ENCODE data around the gene ABCC3. TPM values are rescaled to one million over a fixed set of nuclear protein-coding genes. Genes with fewer than 3 reads are reported as not detected.

ABCC3 gene
- total RNA-seq, 1 experiment from 2014 or later = 0.16 TPM

DNA sequence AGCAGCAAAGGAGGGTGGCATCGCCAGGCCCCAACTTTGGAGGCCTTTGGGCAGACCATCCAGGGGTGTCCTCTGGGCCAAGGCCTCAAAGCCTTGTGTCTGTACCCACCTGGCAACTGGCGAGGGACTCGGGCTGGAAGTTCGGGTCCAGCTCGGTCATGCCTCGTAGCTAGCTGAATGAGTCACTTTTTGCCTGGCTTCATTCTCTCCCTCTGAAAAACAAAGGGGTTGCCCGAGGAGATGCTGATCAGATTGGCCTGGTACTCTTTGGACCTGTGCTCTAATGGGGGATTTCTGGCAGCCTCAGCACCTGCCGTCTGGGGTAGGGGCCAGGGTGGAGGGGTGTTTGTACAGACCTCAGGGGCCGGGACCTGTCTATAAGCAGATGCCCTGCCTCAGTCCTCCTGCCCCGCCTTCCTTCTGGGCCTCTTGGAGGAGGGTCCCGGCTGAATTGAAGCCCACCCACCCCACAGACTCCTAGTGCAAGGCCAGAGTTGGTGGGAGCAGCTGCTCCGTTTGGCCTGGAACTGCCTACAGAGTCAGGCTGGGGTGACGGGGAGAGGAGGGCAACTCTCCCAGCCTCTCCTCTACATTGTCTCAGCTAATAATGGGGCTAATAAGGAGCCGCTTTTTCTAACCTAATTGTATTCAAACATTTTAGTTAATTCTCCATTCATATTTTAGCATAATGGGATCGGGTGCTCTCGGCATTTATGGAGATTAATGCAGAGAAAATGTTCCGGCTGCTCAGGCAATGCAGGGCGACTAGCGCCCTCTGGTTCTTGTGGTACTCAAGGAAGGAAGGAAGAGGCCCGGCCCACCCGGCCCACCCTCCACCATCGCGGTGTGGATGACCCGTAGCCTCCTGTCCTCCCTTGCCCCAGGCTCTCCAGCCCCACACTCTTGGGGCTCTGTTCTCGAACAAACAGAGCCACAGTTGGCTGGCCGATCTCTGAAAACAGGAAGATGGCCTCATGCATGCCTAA lies 21.4 kb upstream of the ABCC3 start:
- no peaks in the 10 kb centered on the region for H3K36me3 ChIP-seq
- no peak overlapping the region for H3K27ac ChIP-seq
- H3K4me1 ChIP-seq = peaks cover 6% of the 10 kb centered on the region; the same call in 1 of the 2 replicates
- no peaks in the 10 kb centered on the region for H3K27me3 ChIP-seq
- H3K4me3 ChIP-seq = no peak overlapping the region
- H3K9me3 ChIP-seq (replicated peaks) = no peaks in the 10 kb centered on the region
- no peak for DNase-seq

DNA sequence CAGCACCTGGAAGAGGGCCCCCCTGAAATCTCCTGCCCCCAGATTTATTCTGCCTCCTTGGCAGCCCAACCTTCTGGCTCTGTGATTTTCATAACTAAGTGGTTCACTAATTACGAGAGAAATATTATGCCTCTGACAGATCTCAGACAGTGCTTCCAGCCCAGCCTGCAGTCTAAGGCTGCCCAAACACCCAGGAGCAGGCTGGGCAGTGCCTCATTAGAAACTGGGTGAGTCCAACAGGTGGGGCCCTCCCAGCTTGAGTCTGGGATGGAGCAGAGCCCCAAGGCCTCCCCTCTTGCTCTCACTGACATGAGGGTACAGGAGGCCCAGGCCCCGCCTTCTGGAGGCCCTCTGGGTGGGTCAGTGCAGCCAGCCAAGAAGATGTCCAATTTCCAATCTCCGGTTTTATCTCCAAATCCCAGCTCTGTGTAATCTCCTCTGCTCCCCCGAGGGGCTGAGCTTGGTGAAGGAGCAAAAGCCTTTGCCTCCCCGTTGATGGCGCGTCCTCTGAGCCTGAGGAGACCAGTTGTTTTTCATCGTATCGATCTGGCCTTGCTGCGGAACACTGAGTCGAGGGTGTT lies 20.1 kb upstream of the ABCC3 start:
- H3K27me3 ChIP-seq = no peaks in the 10 kb centered on the region
- DNase-seq = no peak
- H3K36me3 ChIP-seq = no peaks in the 10 kb centered on the region
- H3K4me3 ChIP-seq = no peak overlapping the region
- no peak overlapping the region for H3K27ac ChIP-seq
- H3K9me3 ChIP-seq (replicated peaks) = no peaks in the 10 kb centered on the region
- H3K4me1 ChIP-seq = no peaks in the 10 kb centered on the region; the same call in 1 of the 2 replicates

DNA sequence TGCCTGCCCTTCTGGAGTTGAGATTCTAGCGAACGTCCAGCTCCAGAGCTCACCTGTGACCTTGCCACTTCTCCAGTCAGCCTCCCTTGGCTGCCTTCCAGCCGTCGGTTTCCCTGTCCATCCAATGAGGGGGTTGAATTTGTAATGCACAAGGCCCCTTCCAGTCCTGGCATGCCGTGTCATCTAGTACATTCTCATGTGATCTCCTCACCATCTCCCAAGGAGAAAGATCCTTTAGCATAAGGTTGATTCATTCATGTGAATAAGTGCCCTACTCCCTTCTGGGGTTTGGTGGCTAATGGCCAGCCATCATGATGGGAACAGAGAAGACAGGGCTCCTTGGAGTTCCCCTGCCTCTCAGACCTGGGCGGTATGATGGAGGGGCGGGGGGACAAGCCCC lies 18.9 kb upstream of the ABCC3 start:
- no peak overlapping the region for H3K27ac ChIP-seq
- no peaks in the 10 kb centered on the region for H3K9me3 ChIP-seq (replicated peaks)
- 0 out of 2 replicates have a peak, but pooled peaks cover 3% of the 10 kb centered on the region for H3K4me1 ChIP-seq
- no peak for DNase-seq
- no peaks in the 10 kb centered on the region for H3K36me3 ChIP-seq
- H3K27me3 ChIP-seq = peaks cover 3% of the 10 kb centered on the region; the same call in 1 of the 2 replicates
- H3K4me3 ChIP-seq = no peak overlapping the region

DNA sequence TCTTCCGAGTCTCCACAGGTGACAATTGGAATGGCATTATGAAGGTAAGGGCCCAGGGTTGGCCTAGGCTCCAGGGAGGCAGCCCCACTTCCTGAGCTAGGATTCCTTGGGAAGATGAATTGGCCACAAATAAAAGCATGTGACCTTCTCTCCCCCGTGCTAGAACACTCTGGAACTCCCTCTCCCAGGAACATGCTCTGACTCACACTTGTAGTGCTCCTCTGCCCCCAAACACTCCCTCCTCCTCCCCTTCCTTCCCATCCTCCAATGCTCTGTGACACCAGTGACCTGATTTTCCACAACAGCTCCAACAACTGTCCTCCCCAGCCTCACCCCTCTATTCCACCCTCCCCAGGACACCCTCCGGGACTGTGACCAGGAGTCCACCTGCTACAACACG lies 16.4 kb upstream of the ABCC3 start:
- Histone ChIP-seq H3K9me3 (replicated peaks) (no peaks in the 10 kb centered on the region), H3K36me3 (no peaks in the 10 kb centered on the region), H3K4me1 (0 out of 2 replicates have a peak, but pooled peaks cover 3% of the 10 kb centered on the region), H3K27me3 (peaks cover 3% of the 10 kb centered on the region; the same call in 1 of the 2 replicates), H3K27ac (no peak overlapping the region), H3K4me3 (no peak overlapping the region)
- DNase-seq = no peak

DNA sequence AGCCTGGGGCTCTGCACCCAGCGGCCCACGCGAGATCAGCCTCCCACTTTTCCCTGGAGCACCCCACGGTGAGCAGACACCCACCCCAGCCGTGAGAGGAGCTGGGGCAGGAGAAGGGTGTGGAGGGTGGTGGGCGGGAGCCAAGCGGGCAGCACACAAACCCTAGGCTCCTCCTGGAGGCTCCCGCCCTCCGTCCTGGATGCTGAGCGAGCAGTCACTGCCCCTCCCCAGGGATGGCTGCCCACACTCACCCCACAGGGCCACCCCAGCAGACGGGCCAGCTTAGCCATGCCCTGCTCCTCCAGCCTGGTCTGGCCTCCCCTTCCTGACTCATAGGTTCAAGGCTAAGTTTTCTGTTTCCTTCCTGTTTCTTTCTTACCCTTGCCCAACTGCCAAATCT lies 15.7 kb upstream of the ABCC3 start:
- Histone ChIP-seq H3K36me3 (no peaks in the 10 kb centered on the region), H3K4me1 (0 out of 2 replicates have a peak, but pooled peaks cover 3% of the 10 kb centered on the region), H3K27me3 (peaks cover 3% of the 10 kb centered on the region; the same call in 1 of the 2 replicates), H3K27ac (no peak overlapping the region), H3K9me3 (replicated peaks) (no peaks in the 10 kb centered on the region), H3K4me3 (no peak overlapping the region)
- DNase-seq = no peak

DNA sequence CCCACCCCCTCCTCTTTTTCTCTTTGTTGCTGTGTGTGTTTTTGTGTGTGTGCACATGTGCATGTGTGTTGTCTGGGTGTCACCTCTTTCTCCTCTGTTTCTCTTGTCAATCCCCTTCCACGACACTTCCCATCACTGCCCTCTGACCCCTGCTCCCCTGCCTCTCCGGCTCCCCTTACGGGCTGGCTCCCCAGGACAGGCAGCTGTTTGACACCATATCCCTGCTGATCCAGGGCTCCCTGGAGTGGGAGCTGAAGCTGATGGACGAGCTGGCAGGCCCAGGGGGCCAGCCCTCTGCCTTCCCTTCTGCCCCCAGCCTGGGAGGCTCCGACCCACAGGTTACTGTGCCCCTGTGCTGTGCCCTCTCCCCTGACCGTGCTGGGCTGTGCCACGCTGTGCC lies 15.2 kb upstream of the ABCC3 start:
- DNase-seq = peak in 1 of 2 experiments; percentile 28
- Histone ChIP-seq H3K4me1 (0 out of 2 replicates have a peak, but pooled peaks cover 3% of the 10 kb centered on the region), H3K4me3 (no peak overlapping the region), H3K27ac (no peak overlapping the region), H3K9me3 (replicated peaks) (no peaks in the 10 kb centered on the region), H3K27me3 (peaks cover 3% of the 10 kb centered on the region; the same call in 1 of the 2 replicates), H3K36me3 (no peaks in the 10 kb centered on the region)

DNA sequence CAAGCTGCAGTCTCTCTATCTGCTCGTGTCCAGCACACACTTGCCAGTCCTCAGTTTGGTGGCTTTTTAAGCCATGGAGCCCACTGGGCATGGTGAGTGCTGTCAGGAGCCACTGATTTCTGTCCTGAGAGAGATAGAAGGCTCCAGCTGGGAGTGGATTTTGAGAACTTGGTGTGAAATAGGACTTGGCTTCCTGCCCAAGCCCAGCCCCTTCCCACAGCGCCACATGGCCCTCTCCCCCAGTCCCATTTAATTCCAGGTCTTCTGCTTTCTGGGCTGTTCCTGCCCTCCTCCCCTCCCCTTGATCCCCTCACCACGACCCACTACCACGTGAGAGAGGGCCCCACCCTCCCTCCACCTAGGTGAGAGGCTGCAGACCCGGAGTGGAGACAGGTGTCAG lies 14.4 kb upstream of the ABCC3 start:
- 0 out of 2 replicates have a peak, but pooled peaks cover 3% of the 10 kb centered on the region for H3K4me1 ChIP-seq
- H3K4me3 ChIP-seq = no peak overlapping the region
- no peak for DNase-seq
- H3K36me3 ChIP-seq = no peaks in the 10 kb centered on the region
- H3K27ac ChIP-seq = no peak overlapping the region
- peaks cover 3% of the 10 kb centered on the region; the same call in 1 of the 2 replicates for H3K27me3 ChIP-seq
- H3K9me3 ChIP-seq (replicated peaks) = no peaks in the 10 kb centered on the region

DNA sequence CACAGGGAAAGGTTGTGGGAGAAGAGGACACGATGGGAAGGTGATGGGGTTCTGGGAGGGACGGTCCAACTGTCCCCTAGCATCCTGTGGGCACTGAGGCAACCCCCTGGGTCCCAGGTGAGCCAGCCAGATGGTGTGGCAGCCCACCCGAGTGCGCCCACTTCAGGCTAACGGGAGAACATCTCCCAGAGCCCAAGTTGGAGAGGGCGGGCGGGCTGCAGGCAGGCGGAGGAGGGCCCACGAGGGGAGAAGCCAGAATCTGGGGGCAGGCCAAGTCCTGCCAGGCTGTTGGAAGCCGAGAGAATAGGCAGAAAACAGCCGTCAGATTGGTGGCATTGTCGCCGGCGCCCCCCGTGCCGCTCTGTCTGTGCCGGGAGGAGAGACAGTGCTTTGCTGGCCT lies 13.8 kb upstream of the ABCC3 start:
- Histone ChIP-seq H3K27me3 (peaks cover 5% of the 10 kb centered on the region), H3K4me1 (0 out of 2 replicates have a peak, but pooled peaks cover 3% of the 10 kb centered on the region), H3K27ac (no peak overlapping the region), H3K9me3 (replicated peaks) (no peaks in the 10 kb centered on the region), H3K36me3 (no peaks in the 10 kb centered on the region), H3K4me3 (no peak overlapping the region)
- no peak for DNase-seq

DNA sequence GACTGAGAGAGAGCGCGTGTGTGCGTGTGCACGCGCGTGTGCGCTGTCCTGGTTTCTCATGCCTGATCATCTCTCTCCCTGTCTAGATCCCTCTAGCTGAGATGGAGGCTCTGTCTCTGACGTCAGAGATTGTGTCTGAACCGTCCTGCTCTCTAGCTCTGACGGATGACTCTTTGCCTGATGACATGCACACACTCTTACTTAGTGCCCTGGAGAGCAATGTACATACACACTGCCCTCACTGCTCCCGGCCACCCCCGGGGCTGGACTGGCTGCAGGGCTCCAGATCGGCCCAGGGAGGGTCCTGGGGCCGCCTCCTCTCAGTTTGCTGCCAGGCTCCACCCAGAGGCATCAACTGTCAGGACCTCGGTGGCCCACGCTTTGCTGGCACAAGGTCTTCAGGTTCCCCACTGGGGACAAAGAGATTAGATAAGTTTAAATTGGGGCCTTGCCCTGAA lies 13.1 kb upstream of the ABCC3 start:
- DNase-seq = no peak
- peaks cover 5% of the 10 kb centered on the region for H3K27me3 ChIP-seq

DNA sequence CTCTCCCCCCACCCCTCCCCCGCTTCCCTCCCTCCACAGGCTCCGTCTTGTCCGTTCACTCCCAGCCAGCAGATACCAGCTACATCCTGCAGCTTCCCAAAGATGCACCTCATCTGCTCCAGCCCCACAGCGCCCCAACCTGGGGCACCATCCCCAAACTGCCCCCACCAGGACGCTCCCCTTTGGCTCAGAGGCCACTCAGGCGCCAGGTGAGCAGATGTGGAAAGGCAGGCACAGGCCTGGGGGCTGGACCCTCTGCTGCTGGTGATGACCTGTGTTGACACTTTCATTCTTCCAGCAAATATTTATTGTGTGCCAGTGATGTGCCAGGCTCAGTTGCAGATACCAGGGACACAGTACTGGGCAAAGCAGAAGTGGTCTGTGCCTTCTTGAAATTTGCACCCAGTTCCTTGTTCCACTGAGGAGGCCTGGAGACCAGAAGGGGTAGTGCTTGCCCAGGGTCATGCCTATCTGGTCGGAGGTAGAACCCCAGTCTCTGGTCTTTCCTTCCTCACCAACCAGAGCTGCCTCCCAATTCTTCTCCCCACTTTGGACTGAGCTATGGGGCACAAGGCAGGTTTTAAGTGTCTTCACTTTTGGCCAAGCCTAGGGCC lies 10.3 kb upstream of the ABCC3 start:
- no peak overlapping the region for H3K4me3 ChIP-seq
- H3K27ac ChIP-seq = no peak overlapping the region
- H3K27me3 ChIP-seq = peaks cover 9% of the 10 kb centered on the region
- no peaks in the 10 kb centered on the region for H3K9me3 ChIP-seq (replicated peaks)
- H3K4me1 ChIP-seq = peaks cover 24% of the 10 kb centered on the region
- H3K36me3 ChIP-seq = no peaks in the 10 kb centered on the region
- no peak for DNase-seq

More for the DNA sequence above, 13.1 kb upstream of the ABCC3 start:
- no peaks in the 10 kb centered on the region for H3K9me3 ChIP-seq (replicated peaks)
- H3K4me1 ChIP-seq = 0 out of 2 replicates have a peak, but pooled peaks cover 3% of the 10 kb centered on the region
- no peak overlapping the region for H3K4me3 ChIP-seq
- H3K36me3 ChIP-seq = no peaks in the 10 kb centered on the region
- H3K27ac ChIP-seq = no peak overlapping the region

DNA sequence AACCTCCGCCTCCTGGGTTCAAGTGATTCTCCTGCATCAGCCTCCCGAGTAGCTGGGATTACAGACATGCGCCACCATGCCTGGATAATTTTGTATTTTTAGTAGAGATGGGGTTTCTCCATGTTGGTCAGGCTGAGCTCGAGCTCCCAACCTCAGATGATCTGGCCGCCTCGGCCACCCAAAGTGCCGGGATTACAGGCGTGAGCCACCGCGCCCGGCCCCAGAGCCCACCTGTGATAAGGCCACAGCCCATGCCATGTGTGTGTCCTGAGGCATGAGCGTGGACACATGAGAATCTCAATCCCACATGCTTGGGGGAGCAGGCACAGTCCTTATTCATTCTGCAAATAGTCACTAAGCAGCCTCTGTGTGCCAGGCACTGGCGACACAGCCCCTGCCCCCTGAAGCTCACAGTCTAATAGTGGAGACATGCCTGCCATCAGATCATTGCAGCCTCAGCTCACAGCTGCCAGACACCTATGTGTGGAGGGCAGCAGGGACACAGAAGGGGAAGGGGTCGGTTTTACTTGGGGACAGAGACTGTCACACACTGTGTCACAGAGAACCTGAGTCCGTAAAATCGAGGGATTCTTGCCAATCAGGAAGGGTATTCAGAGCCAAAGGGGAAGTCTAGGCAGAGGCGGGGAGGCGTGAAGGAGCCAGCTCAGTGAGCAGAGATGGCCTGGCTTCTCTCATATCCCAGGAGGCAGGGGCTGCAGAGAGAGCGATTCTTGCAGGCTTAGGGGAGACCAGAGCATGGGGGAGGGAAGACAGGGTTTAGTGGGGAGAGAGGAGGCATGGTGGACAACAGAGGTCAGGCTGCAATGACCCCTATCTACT lies 9.4 kb upstream of the ABCC3 start:
- Histone ChIP-seq H3K27ac (no peak overlapping the region), H3K4me3 (no peak overlapping the region), H3K4me1 (peaks cover 27% of the 10 kb centered on the region), H3K9me3 (replicated peaks) (no peaks in the 10 kb centered on the region), H3K27me3 (peaks cover 9% of the 10 kb centered on the region), H3K36me3 (no peaks in the 10 kb centered on the region)
- DNase-seq = no peak

DNA sequence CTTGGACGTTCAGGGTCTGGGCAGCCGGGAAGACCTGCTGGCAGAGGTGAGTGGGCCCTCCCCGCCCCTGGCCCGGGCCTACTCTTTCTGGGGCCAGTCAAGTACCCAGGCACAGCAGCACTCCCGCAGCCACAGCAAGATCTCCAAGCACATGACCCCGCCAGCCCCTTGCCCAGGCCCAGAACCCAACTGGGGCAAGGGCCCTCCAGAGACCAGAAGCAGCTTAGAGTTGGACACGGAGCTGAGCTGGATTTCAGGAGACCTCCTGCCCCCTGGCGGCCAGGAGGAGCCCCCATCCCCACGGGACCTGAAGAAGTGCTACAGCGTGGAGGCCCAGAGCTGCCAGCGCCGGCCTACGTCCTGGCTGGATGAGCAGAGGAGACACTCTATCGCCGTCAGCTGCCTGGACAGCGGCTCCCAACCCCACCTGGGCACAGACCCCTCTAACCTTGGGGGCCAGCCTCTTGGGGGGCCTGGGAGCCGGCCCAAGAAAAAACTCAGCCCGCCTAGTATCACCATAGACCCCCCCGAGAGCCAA lies 8.6 kb upstream of the ABCC3 start:
- Histone ChIP-seq H3K9me3 (replicated peaks) (no peaks in the 10 kb centered on the region), H3K27ac (no peak overlapping the region), H3K4me1 (peaks cover 27% of the 10 kb centered on the region), H3K4me3 (no peak overlapping the region), H3K36me3 (no peaks in the 10 kb centered on the region), H3K27me3 (peaks cover 5% of the 10 kb centered on the region; the same call in 1 of the 2 replicates)
- DNase-seq = peak; percentile 76 to 84

DNA sequence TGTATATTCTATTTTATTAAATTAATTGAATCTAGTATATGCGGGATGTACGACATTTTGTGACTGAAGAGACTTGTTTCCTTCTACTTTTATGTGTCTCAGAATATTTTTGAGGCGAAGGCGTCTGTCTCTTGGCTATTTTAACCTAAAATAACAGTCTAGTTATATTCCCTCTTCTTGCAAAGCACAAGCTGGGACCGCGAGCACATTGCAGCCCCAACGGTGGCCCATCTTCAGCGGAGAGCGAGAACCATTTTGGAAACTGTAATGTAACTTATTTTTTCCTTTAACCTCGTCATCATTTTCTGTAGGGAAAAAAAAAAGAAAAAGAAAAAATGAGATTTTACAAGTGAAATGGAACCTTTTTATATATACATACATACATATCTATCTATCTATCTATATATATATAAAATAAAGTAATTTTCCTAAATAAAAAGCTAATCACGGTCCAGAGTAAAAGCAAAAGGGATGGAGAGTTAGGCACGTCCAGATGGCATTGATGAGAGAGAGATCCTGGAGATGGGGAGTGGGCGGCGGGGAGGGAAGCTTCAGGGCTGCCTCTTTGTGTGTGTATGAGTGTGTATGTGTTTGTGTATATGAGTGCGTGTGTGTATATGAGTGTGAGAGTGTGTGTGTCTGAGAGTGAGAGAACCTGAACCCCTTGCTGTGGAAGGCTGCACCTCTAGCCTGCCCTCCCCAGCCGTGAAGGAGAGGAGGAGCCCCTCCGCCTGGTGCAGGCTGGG lies 7.5 kb upstream of the ABCC3 start:
- H3K27me3 ChIP-seq = peaks cover 5% of the 10 kb centered on the region; the same call in 1 of the 2 replicates
- DNase-seq = no peak
- no peaks in the 10 kb centered on the region for H3K9me3 ChIP-seq (replicated peaks)
- no peak overlapping the region for H3K27ac ChIP-seq
- peaks cover 33% of the 10 kb centered on the region for H3K4me1 ChIP-seq
- no peak overlapping the region for H3K4me3 ChIP-seq
- H3K36me3 ChIP-seq = no peaks in the 10 kb centered on the region
